Retinal pigment epithelial cell (primary cell): ENCODE data around the gene TNFRSF14.
A peak's percentile ranks its signal among the peaks of the same experiment; 100 is the strongest.

Source experiments
- DNase-seq: peaks from one replicate; pipeline ENCODE4 v3.0.0-alpha.2; 2010; ENCODE audit warnings: low read depth
- H3K4me3 ChIP-seq: 2 replicates; pipeline ENCODE4 v1.5.1; 2011; ENCODE audit warnings: mild to moderate bottlenecking, low read length, control low read depth, moderate library complexity
- CTCF ChIP-seq: conservative IDR thresholded peaks from 2 replicates; pipeline ENCODE4 v1.5.1; 2011; ENCODE audit warnings: low read depth, low read length, control low read depth, inconsistent platforms

TNFRSF14 gene

GRCh38 chr1:2543543-2544092, 12.6 kb upstream of the TNFRSF14 start:
- H3K4me3 ChIP-seq = no peak overlapping the region
- no peak for TF ChIP-seq CTCF
- no peak for DNase-seq

- TF ChIP-seq CTCF = no peak
- no peak overlapping the region for H3K4me3 ChIP-seq
- no peak for DNase-seq
Observed at GRCh38 chr1:2544093-2544874, 11.9 kb upstream of the TNFRSF14 start.

GRCh38 chr1:2544875-2545640, 11.1 kb upstream of the TNFRSF14 start:
- DNase-seq = no peak
- no peak overlapping the region for H3K4me3 ChIP-seq
- TF ChIP-seq CTCF = no peak

GRCh38 chr1:2545754-2546514, 10.2 kb upstream of the TNFRSF14 start:
- no peak for TF ChIP-seq CTCF
- H3K4me3 ChIP-seq = peak overlapping the region; percentile 53
- DNase-seq = peak; percentile 82

- H3K4me3 ChIP-seq = peak overlapping the region; percentile 53
- DNase-seq = no peak
- TF ChIP-seq CTCF = no peak
Observed at GRCh38 chr1:2546515-2547209, 9.5 kb upstream of the TNFRSF14 start.
